ENCODE measurements around the gene CTNNA3.

Gene CTNNA3

DNA sequence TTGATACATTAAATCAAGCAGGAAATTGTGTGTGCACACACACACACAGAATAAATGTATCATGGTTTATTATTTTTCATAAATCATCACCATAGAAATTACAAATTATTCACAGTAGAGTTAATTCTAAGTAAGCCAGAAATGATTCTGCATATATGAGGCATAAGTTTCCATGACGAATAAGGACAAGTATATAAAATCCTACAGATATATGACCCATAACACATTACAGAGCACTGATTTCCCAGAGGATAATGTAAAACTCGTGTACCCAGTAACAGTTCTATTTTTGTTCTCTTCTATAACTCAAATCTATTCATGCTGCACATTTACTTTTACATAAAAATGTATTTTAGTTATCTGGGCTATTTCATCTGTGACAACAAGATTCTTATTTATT is 600.5 kb downstream of the CTNNA3 start:
- DNase-seq = no peak

DNA sequence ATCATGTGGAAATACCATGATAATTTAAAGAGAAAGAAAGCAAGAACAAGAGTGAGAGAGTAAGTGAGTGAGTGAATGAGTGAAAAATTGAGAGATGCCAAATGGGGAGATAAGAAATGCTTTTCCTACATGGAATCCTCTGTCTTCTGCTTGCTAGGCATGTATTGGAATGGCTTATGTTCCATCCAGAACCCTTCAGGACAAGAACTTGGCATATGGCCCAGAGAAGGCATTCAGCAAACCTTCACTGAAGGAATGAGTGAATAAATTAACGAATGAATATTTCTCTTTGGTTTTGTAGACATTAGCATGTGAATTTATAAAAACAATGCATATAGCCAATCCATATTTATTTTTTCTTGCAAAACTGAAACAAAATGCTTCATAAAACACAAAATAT is 608.0 kb downstream of the CTNNA3 start:
- DNase-seq = no peak

DNA sequence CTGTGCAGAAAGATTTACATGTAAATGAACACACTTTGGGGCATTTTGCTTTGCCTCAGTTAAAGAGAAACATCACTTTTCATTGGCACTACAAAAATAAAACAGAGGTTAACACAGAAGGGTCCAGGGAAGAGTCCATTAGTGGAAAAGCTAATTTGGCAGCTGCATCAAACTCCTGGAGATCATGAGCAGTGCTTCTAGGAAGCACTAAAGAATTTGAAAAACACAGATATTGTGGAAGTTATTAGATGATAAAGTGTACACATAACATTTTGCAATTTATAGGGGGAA is 608.9 kb downstream of the CTNNA3 start:
- no peak for DNase-seq

DNA sequence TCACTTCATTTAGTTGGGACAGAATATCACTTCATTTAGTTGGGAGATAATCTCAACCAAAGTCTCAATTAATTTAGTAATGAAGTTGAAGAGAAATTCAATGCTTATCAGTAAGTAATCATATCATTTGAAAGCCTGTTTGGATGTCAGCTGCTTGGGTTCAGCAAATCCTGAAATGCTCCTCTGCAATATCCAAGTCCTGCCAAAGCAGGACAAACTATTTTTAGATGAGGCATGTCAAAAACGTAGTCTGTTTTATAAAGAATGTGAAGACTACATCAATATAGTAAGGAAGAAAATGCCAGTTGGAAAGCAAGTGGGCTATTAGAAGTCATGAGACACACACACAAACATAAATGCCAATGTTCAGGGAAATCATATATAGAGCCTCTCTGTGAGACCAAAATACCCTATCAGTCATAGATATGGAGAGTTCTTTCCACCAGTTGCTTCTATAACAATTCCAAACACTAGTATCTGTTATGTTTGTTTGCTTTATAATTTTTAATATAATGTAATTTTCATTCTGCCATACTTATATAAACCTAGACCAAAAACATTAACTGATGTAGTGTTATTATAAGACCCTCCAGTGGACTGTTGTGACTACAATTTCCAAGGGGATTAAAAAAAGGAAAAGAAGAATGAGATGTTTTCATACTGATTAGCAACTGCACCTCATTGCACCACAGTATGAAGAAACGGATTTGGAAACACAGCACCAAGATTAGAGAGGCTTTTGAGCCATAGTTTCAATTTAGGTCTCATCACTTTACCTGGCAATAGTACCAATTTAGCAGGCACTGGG is 609.5 kb downstream of the CTNNA3 start:
- no peak for DNase-seq

DNA sequence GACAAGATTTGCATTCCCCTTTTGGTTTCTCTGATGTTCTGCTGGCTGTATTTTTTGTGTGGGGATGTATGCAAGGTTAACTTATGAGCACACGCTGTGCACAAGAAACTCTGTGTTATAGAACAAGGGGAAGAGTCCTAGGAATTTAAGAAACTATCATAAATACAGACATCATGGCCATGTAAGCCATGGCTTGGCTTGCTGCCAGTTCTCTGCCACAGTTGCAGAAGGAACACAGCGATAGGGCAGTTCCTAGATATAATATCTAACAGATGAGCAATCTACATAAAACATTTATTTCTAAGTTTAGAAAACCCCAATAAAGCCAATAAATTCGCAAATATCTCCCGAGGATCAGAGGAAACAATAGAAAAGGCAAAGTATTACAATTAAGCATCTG is 616.9 kb downstream of the CTNNA3 start:
- DNase-seq = no peak

DNA sequence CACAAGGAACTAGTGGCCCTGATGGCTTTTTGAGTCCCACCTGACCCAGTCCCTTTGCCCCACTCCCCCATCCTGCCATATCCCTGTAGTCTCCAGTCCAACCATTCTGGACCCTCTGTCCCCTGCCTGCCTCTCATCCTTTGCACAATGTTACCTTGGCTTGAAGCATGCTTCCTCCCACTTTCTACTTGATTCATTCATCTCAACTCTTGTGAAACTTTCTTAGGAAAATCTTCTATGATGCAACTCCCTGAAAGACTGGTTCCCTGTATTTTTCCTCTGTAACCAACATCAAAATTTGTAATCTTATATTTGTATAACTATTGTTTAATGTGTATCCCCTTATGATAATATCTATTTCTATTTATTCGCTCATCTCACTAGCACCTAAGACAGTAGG is 618.6 kb downstream of the CTNNA3 start:
- DNase-seq = no peak

DNA sequence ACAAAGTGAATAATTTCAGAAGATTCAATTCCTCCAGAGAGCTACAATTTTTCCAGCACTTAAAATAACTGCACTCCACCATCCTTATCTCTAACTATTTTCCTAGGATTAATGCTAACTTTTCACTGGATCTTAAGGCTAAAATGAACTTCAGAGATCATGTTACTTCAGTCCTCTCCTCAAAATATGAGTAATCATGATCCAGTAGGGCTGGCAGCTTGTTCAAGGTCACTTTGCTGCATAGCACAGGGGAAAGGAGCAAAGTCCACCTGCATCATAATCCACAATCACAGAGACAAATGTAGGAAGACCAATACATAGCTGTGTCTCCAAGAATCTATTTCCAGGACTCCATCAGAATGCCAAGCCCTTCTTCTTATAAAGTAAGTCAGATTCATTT is 619.9 kb downstream of the CTNNA3 start:
- no peak for DNase-seq

DNA sequence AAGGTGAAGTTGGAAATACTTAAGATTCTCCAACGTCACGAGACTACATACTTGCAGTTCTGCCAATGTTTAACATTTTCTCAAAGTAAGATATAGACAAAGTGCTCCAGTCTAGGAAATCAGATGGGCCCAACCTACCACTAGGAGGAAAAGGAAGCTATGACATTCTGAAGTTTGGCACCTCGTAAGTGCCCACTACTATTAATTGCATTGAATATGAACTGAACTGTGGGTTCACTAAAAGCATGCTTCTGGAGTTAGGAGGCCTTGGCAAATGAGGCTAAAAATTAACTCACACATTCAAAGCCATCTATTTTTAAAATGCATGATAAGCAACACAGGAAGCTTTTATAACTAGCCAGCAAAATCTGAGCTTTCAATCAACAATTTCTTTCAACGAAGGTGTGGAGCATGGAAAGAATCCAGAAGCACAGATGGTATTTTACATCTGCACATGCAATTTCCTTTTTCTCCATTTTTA is 620.5 kb downstream of the CTNNA3 start:
- DNase-seq = no peak

DNA sequence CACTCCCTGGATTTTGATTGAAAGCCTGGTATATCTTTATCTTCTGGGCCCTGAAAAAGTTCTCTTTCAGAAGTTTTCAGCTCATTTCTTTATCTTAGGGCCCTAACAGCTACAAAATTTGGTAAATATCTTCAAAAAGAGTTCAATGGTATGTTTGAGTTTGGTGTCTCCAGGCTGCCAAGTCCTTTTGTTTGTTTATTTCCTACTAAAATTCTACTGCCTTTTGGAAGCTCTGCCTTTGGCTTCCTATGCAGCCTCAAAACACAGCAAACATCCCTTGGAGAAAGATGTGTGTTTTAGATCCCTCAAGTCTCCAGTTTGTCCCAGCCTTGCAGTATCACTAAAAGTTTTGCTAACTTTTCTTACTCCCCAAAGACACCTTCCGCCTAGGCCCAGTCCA is 623.3 kb downstream of the CTNNA3 start:
- no peak for DNase-seq

DNA sequence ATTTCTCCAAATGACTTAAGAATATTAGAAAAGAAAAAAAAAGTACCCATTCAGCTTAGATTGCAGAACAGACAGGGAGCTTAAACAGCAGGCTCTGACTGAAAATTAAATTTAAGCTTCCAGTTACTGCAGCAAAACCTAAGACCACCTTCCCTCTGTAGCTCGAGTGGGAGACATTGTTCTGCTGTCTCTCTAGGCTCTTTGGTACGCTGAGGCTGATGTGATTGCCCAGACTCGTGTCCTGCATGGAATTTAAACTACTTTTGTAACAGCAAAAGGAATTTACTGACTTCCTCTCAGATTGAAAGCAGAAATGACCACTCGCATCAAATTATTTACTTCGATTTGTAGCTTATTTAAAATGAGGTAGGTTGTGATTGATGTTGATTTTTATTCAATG is 645.6 kb downstream of the CTNNA3 start:
- DNase-seq = no peak

DNA sequence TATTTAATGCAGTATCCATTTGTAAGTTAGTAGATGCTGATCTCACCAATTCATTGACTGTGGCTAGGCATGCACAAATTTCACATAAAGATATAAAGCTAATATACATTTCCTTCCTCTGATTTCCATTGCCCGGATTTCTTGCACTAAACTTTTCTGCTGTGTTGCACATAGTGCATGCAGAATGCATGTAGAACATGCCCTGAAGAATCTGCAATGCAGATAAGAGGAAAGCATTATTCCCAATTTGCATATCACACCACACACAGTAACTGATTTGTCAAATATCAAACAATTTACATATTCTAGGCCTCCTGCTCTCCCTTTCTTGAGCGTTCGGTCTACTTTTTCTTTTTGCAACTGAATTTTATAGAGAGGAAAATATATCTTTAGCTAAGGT is 646.0 kb downstream of the CTNNA3 start:
- no peak for DNase-seq

DNA sequence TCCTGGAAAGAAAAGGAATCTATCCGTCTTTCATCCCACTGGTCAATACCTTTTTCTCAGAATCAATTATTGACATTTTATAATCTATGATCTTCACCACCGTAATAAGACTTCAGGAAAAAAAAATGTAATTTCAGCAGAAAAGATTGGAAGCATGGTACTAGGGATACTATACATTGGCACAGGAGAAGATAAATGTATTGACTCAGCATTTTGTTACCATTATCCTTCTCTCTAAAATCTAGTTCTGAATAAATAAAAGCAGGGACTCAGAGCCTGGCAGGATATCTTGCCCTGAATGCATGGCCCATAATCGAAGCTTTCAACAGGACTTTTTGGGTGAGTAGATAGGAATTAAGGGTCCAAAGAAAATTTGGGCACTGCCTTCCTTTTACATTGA is 649.5 kb downstream of the CTNNA3 start:
- DNase-seq = no peak

DNA sequence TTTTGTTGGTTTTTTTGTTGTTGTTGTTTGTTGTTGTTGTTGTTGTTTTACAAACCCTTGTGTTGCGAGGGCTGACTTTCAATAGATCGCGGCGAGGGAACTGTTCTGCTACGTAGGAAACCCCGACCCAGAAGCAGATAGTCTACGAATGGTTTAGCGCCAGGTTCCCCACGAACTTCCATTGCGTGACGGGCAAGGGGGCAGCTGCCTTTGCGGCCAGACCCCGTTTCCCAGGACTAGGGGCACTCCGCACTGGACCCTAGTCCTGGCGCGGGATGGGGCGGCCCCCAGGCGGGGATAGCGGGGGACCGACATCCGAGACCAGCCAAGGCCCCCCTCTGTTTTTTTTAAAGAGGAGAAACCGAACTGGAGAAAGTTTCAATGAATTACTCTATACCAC is 650.6 kb downstream of the CTNNA3 start:
- DNase-seq = no peak

DNA sequence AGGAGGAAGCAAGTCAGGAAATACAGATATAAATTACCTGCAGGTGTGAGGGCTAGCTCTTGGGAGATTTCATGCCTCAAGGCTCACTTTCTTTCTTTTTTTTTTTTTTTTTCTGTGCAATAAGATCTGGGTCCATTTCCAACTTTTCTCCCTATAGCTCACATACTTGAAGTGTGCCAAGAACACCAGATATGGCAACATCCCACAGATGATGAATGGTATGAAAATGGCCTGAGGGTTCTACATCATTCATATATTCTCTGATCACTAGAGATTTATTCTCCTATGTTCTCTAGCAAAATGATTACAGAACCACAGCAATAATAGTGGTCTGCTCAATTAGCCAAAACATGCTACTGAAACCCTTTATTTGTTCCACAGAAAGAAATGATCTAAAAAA is 653.0 kb downstream of the CTNNA3 start:
- DNase-seq = no peak

DNA sequence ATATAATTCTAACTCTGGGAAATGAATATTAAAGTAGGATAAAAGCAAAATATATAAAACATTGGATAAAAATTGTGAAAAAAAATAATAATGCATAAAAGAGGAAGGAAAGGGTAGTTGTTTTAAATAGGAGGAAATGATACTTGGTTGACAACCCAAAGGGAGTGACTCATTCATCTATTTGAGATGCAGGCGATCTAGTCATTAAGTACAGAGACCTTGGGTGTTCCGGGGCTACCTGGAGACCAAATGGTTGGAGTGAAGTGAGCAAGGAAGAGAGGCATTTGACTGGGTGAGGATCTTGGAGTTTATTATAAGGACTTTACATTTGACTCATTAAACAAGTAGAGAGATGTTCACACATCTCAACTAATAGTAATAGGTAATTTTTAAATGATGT is 659.2 kb downstream of the CTNNA3 start:
- DNase-seq = no peak

DNA sequence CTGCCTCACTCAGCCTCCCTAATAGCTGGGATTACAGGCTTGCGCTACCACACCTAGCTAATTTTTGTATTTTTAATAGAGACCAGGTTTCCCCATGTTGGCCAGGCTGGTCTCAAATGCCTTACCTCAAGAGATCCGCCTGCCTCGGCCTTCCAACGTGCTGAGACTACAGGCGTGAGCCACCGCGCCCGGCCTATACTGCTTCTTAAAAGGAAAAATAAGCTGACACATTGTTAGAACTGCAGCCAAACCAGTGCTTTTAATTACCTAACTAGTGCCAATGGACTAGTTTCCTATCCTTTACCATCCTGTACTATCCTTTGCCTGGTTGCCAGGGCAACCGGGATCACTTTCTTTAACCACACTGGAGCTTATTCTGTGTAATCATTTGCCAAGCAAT is 662.1 kb downstream of the CTNNA3 start:
- no peak for DNase-seq

DNA sequence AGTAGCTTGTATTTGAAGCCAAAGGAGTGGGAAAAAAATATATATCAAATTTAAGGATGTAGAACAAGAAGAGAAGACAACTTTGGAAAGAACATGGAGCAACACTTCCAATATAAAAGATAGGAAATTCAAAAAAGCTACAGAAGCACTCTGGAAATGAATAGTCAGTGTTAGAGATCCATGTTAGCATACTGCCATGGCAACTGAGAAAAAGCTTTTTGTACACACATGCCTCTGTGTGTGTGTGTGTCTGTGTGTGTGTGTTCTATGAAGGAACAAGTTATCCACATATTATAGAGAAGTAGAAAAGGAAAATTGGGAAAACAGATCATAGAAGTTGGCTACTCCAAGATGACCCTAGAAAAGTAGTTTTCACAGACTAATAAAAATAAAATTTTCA is 673.9 kb downstream of the CTNNA3 start:
- DNase-seq = no peak

DNA sequence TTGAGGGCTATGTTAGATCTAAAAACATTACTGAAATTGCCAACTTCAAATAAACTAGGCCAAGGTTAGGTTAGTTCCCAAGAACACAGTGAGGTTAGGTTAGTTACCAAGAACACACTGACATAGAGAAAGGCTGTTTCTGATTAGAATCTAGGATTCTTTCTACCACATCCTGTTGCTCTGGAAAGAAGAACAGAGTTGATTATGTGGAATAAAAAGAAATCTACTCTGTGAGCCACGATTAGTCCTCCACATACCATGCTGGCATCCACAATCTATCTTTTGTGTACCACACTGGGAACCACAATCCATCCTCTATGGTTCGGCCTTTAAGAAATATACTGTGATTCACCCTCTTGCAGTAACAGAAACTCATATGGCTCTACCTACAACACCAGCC is 678.8 kb downstream of the CTNNA3 start:
- no peak for DNase-seq

DNA sequence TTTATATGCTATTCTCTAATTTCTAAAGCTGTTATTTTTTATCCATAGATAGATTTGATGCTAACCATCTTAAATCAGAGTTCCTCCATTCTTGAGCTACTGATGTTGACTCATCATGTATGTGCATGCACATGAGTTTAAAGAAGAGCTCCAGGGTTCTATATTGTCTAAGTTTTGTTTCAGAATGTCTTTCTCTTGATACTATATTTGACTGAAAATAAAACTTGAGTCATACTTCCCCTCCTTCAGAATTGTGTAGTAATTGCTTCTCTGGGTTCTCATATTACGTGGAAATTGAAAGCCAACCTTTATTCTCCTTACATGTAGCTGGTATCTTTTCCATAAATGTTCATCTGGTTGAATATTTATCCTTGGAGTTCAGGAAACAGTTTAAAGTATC is 680.8 kb downstream of the CTNNA3 start:
- DNase-seq = no peak

DNA sequence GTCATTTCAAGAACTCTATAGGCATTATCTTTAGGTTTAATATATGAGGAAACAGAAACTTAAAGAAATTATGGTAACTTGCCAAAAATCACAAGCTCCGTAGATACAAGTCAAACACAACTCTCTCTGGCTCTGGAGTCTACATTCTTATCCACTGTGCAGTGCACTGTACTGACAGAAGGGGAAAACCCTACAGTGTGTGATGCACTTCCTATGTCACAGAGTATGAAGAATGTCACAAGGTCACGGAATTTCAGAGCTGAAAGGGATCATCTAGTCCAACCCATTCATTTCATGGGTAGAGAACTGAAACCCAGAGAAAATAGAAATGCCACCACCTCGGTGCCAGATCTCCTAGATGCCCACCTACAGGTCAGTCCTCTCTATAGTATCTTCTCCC is 684.0 kb downstream of the CTNNA3 start:
- no peak for DNase-seq

DNA sequence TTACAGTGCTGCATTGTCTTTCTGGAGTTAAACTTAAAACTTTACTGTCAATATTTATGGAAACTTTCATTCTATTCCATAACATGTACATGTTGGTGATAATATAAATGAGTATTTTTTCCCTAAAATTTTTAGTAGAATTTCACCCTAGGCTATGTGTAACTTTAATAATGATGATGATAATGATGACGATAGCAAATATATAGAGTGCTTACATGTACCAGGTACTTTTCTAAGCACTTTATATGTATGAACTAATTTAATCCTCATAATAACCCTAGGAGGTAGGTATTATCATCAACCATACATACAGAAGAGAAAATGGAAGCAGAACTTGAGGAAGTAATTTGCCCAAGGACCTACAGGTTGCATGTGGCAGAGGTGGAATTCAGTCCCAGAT is 684.5 kb downstream of the CTNNA3 start:
- no peak for DNase-seq

DNA sequence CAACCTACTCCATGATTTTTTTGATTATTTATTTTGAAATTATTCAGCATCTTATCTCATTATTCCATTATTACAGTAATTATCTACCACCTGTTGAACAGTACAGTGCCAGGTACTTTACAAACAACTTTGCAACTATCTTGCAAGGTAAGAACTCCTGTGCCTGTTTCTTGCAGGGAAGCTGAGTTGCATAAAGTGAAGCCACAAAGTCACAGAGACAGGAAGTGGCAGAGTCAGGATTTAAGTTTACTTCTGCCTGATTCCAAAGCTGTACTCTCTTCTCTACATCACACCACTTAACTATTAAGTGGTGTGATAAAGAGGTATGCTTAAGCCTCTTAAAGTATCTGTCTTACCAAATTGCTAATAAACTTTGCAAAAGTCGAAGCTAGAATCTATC is 690.0 kb downstream of the CTNNA3 start:
- DNase-seq = no peak

DNA sequence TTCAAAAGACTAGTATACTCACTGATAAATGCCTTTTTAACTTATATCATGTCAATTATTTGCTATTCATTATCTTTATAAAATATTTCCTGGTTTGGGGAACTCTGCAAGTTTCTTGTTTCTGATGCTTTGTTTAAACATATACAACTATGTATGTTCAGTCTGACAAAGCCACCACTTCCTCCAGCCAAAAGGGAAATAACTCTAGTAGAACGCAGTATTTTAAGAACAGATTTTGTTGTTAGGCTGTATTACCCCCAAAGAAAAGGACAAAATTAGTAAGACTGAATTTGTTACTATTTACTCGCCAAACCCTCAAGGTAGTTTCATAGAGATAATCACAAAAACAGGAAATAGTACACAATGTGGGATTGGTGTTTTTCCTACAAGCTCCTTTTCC is 691.3 kb downstream of the CTNNA3 start:
- no peak for DNase-seq

DNA sequence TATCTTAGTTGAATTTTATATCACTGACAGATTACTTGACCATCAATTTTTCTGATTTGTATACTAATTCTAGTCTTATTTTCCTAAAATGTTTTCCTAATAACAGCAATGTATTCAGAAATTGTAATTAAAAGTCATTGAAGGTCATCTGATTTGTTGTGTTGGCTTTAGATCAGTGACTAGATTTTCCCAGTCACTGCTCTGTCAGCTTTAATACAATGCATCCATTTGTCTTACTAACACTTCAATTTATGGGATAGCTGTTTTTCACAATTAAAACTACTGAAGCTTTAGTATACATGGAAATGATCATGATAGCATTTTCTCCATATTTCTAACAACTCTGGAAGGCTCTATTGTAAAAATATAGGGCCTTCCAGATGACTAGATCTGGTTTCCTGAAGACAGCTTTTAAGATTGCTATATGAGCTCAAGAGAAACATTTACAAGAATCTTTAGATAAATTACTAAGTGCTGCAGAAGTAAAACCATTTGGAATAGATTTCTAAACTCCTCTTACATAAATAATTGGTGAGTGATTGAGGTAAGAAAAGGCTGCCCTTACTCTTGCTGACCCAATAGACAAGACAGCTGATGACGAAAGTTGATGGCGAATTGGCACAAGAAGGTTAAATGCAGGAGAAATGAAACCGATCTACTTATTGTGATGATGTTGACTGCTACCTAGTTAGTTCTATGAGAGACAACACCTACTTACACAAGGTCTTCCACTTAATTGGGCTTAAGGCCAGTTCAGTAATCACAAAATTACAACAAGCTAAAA is 696.0 kb downstream of the CTNNA3 start:
- no peak for DNase-seq

DNA sequence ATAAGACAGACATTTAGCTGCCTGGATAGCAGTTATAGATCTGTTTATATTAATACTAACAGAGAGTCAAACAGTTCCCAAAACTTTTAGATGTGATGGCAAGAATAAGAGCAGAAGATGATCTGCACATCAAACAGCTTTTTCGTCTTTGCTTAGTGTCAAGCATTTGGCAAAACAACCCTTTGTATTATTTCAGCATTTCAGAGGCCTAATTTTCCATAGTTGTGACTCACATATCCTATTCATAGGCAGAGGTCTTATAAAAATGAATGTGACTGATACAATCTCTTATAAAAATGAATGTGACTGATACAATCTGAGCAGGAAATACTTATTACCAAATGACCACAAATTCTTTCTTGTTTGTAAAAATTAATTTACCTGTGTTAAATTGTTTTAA is 699.0 kb downstream of the CTNNA3 start:
- DNase-seq = no peak
